ENCODE data around the gene GABRD.

GABRD gene

GRCh38 chr1:2053784-2054376, 34.7 kb downstream of the GABRD start:
- H3K27me3 Mint-ChIP-seq, result no peaks in the 10 kb centered on the region
- H3K27ac Mint-ChIP-seq, result no peak overlapping the region
- peaks cover 15% of the 10 kb centered on the region for H3K4me1 Mint-ChIP-seq
- H3K9me3 Mint-ChIP-seq, result no peaks in the 10 kb centered on the region
- H3K4me3 Mint-ChIP-seq, result no peak overlapping the region
- no peaks in the 10 kb centered on the region for H3K36me3 Mint-ChIP-seq
- ATAC-seq (ENCODE audit: low read depth) (no peak), DNase-seq (ENCODE audit: low spot score in 2 of 2) (no peak)

GRCh38 chr1:2054560-2054959, 35.4 kb downstream of the GABRD start:
- ATAC-seq (ENCODE audit: low read depth), result no peak
- no peaks in the 10 kb centered on the region for H3K9me3 Mint-ChIP-seq
- no peak overlapping the region for H3K4me3 Mint-ChIP-seq
- H3K27ac Mint-ChIP-seq, result no peak overlapping the region
- no peak for DNase-seq (ENCODE audit: low spot score in 2 of 2)
- H3K36me3 Mint-ChIP-seq, result peaks cover 4% of the 10 kb centered on the region
- peaks cover 9% of the 10 kb centered on the region for H3K4me1 Mint-ChIP-seq
- no peaks in the 10 kb centered on the region for H3K27me3 Mint-ChIP-seq

- Mint-ChIP-seq H3K36me3 (peaks cover 5% of the 10 kb centered on the region), H3K9me3 (no peaks in the 10 kb centered on the region), H3K4me3 (no peak overlapping the region), H3K4me1 (peaks cover 9% of the 10 kb centered on the region), H3K27me3 (no peaks in the 10 kb centered on the region), H3K27ac (no peak overlapping the region)
- no peak for ATAC-seq (ENCODE audit: low read depth)
- DNase-seq (ENCODE audit: low spot score in 2 of 2), result no peak
Measured at GRCh38 chr1:2055911-2056575, 36.9 kb downstream of the GABRD start.

GRCh38 chr1:2056955-2057590, 37.9 kb downstream of the GABRD start:
- H3K36me3 Mint-ChIP-seq, result peaks cover 7% of the 10 kb centered on the region
- no peaks in the 10 kb centered on the region for H3K27me3 Mint-ChIP-seq

GRCh38 chr1:2059290-2059953, 40.3 kb downstream of the GABRD start:
- Mint-ChIP-seq H3K9me3 (peaks cover 1% of the 10 kb centered on the region), H3K4me3 (no peak overlapping the region), H3K4me1 (no peaks in the 10 kb centered on the region), H3K36me3 (peaks cover 26% of the 10 kb centered on the region), H3K27ac (no peak overlapping the region), H3K27me3 (no peaks in the 10 kb centered on the region)
- ATAC-seq (ENCODE audit: low read depth) (no peak), DNase-seq (ENCODE audit: low spot score in 2 of 2) (no peak)

More at GRCh38 chr1:2056955-2057590, 37.9 kb downstream of the GABRD start:
- H3K27ac Mint-ChIP-seq, result no peak overlapping the region
- no peaks in the 10 kb centered on the region for H3K9me3 Mint-ChIP-seq
- H3K4me3 Mint-ChIP-seq, result no peak overlapping the region
- peaks cover 9% of the 10 kb centered on the region for H3K4me1 Mint-ChIP-seq
- no peak for DNase-seq (ENCODE audit: low spot score in 2 of 2)
- no peak for ATAC-seq (ENCODE audit: low read depth)

- Mint-ChIP-seq H3K9me3 (peaks cover 1% of the 10 kb centered on the region), H3K4me3 (no peak overlapping the region), H3K4me1 (no peaks in the 10 kb centered on the region), H3K36me3 (peaks cover 33% of the 10 kb centered on the region), H3K27me3 (no peaks in the 10 kb centered on the region), H3K27ac (no peak overlapping the region)
- no peak for ATAC-seq (ENCODE audit: low read depth)
- no peak for DNase-seq (ENCODE audit: low spot score in 2 of 2)
Measured at GRCh38 chr1:2060072-2060471, 40.9 kb downstream of the GABRD start.

GRCh38 chr1:2060535-2060934, 41.4 kb downstream of the GABRD start:
- H3K27ac Mint-ChIP-seq, result no peak overlapping the region
- H3K36me3 Mint-ChIP-seq, result peaks cover 35% of the 10 kb centered on the region
- peaks cover 1% of the 10 kb centered on the region for H3K9me3 Mint-ChIP-seq
- H3K4me3 Mint-ChIP-seq, result no peak overlapping the region
- DNase-seq (ENCODE audit: low spot score in 2 of 2) (no peak), ATAC-seq (ENCODE audit: low read depth) (no peak)
- no peaks in the 10 kb centered on the region for H3K4me1 Mint-ChIP-seq
- no peaks in the 10 kb centered on the region for H3K27me3 Mint-ChIP-seq

- H3K27me3 Mint-ChIP-seq, result no peaks in the 10 kb centered on the region
- H3K4me1 Mint-ChIP-seq, result no peaks in the 10 kb centered on the region
- H3K9me3 Mint-ChIP-seq, result peaks cover 1% of the 10 kb centered on the region
- no peak for ATAC-seq (ENCODE audit: low read depth)
- H3K27ac Mint-ChIP-seq, result no peak overlapping the region
- H3K36me3 Mint-ChIP-seq, result peaks cover 40% of the 10 kb centered on the region
- DNase-seq (ENCODE audit: low spot score in 2 of 2), result no peak
- H3K4me3 Mint-ChIP-seq, result no peak overlapping the region
Measured at GRCh38 chr1:2061065-2061778, 42.1 kb downstream of the GABRD start.

- peaks cover 45% of the 10 kb centered on the region for H3K36me3 Mint-ChIP-seq
- H3K27ac Mint-ChIP-seq, result no peak overlapping the region
- ATAC-seq (ENCODE audit: low read depth) (no peak), DNase-seq (ENCODE audit: low spot score in 2 of 2) (no peak)
- peaks cover 1% of the 10 kb centered on the region for H3K9me3 Mint-ChIP-seq
- H3K27me3 Mint-ChIP-seq, result no peaks in the 10 kb centered on the region
- no peak overlapping the region for H3K4me3 Mint-ChIP-seq
- H3K4me1 Mint-ChIP-seq, result peaks cover 4% of the 10 kb centered on the region
Measured at GRCh38 chr1:2065699-2066098, 46.6 kb downstream of the GABRD start.

GRCh38 chr1:2067393-2067792, 48.2 kb downstream of the GABRD start:
- Mint-ChIP-seq H3K4me3 (no peak overlapping the region), H3K27ac (no peak overlapping the region), H3K27me3 (no peaks in the 10 kb centered on the region), H3K9me3 (peaks cover 1% of the 10 kb centered on the region), H3K36me3 (peaks cover 40% of the 10 kb centered on the region), H3K4me1 (peaks cover 4% of the 10 kb centered on the region)
- no peak for DNase-seq (ENCODE audit: low spot score in 2 of 2)
- ATAC-seq (ENCODE audit: low read depth), result no peak

- no peak overlapping the region for H3K27ac Mint-ChIP-seq
Measured at GRCh38 chr1:2067981-2068380, 48.8 kb downstream of the GABRD start.

GRCh38 chr1:2068951-2069350, 49.8 kb downstream of the GABRD start:
- Mint-ChIP-seq H3K27ac (no peak overlapping the region), H3K27me3 (no peaks in the 10 kb centered on the region), H3K36me3 (peaks cover 29% of the 10 kb centered on the region), H3K4me1 (peaks cover 5% of the 10 kb centered on the region), H3K9me3 (peaks cover 1% of the 10 kb centered on the region), H3K4me3 (no peak overlapping the region)
- ATAC-seq (ENCODE audit: low read depth) (no peak), DNase-seq (ENCODE audit: low spot score in 2 of 2) (no peak)

More at GRCh38 chr1:2067981-2068380, 48.8 kb downstream of the GABRD start:
- Mint-ChIP-seq H3K27me3 (no peaks in the 10 kb centered on the region), H3K4me3 (no peak overlapping the region), H3K9me3 (peaks cover 1% of the 10 kb centered on the region), H3K4me1 (peaks cover 5% of the 10 kb centered on the region), H3K36me3 (peaks cover 35% of the 10 kb centered on the region)
- no peak for DNase-seq (ENCODE audit: low spot score in 2 of 2)
- no peak for ATAC-seq (ENCODE audit: low read depth)

- DNase-seq (ENCODE audit: low spot score in 2 of 2) (no peak), ATAC-seq (ENCODE audit: low read depth) (no peak)
- H3K9me3 Mint-ChIP-seq, result no peaks in the 10 kb centered on the region
- H3K4me1 Mint-ChIP-seq, result peaks cover 5% of the 10 kb centered on the region
- H3K27ac Mint-ChIP-seq, result no peak overlapping the region
- H3K27me3 Mint-ChIP-seq, result no peaks in the 10 kb centered on the region
- no peak overlapping the region for H3K4me3 Mint-ChIP-seq
- peaks cover 23% of the 10 kb centered on the region for H3K36me3 Mint-ChIP-seq
Measured at GRCh38 chr1:2070016-2070415, 50.9 kb downstream of the GABRD start.
